Kidney epithelial cell (primary cell): Measurements from ENCODE around the gene ALKAL2. TPM values are rescaled to one million over a fixed set of nuclear protein-coding genes. Genes with fewer than 3 reads are reported as not detected.

Experiments
- DNase-seq: peaks from one replicate; pipeline ENCODE4 v3.0.0-alpha.2; 2010; ENCODE audit warnings: low read depth
- H3K27me3 ChIP-seq: 2 replicates; pipeline ENCODE4 v1.6.0; 2011; ENCODE audit warnings: low read length; ENCODE audit not compliant: control insufficient read depth, insufficient read depth
- H3K36me3 ChIP-seq: 2 replicates; pipeline ENCODE4 v1.5.1; 2011; ENCODE audit warnings: low read length; ENCODE audit not compliant: control insufficient read depth, insufficient read depth
- H3K4me3 ChIP-seq: 2 replicates; pipeline ENCODE4 v1.5.1; 2011; ENCODE audit warnings: low read depth, mild to moderate bottlenecking, control low read depth, low read length
- CTCF ChIP-seq: IDR thresholded peaks from 2 replicates; pipeline ENCODE4 v1.5.1; 2011; ENCODE audit warnings: mild to moderate bottlenecking, moderate library complexity, low read length, control low read depth, inconsistent platforms; ENCODE audit not compliant: insufficient read depth, poor library complexity, severe bottlenecking
- total RNA-seq: library from RNA; depleted of rRNA; stranded (reverse); fragments of >200 nt; gene quantifications from 2 replicates; pipeline ENCODE4 v1.2.3, GENCODE V29; 2015

The ALKAL2 gene
- total RNA-seq, 1 donor from 2014 or later, result 2.5 TPM

- no peak for DNase-seq
- H3K4me3 ChIP-seq, result no peak overlapping the region
- TF ChIP-seq CTCF, result no peak
- H3K27me3 ChIP-seq, result no peaks in the 10 kb centered on the region
- H3K36me3 ChIP-seq, result no peaks in the 10 kb centered on the region
Measured at GRCh38 chr2:305366-305765, 17.5 kb upstream of the ALKAL2 start.

DNA sequence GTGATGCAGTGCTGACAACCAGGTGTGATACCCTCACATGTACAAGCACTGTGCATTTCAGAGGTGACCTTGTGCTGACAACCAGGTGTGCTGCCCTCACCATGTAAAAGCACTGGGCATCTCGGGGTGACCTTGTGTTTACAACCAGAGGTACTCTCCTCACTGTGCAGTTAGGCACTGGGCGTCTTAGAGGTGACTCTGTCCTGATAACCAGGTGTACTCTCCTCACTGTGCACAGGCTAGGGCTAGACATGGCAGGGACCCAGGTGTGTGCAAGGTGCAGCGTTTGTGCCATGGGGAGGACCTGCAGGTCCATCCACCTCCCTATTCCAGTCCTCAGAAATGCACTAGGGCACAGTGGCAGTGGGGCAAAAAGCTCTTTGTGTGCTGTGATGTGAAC, 8.5 kb upstream of the ALKAL2 start:
- DNase-seq, result no peak
- Histone ChIP-seq H3K36me3 (no peaks in the 10 kb centered on the region), H3K27me3 (no peaks in the 10 kb centered on the region), H3K4me3 (no peak overlapping the region)
- no peak for TF ChIP-seq CTCF

DNA sequence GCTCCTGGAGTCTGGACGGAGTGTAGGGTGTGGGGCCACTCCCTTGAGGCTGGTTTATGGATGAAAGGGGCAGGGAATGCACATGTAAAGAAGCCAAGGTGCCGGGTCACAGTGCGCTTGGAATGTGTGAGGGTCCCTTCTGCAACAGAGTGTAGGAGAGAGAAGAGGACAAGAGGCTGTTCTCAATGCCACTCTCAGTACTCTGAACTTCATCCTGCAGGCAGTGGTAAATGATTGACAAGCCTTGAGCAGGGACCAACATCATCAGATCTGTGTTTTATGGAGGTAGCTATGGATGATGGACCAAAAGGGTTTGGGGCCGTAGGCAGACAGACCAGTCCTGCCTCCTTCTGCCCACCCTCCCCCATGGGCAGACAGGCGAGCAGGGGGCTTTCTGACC, 7.2 kb upstream of the ALKAL2 start:
- Histone ChIP-seq H3K27me3 (no peaks in the 10 kb centered on the region), H3K36me3 (no peaks in the 10 kb centered on the region), H3K4me3 (no peak overlapping the region)
- DNase-seq, result no peak
- no peak for TF ChIP-seq CTCF

DNA sequence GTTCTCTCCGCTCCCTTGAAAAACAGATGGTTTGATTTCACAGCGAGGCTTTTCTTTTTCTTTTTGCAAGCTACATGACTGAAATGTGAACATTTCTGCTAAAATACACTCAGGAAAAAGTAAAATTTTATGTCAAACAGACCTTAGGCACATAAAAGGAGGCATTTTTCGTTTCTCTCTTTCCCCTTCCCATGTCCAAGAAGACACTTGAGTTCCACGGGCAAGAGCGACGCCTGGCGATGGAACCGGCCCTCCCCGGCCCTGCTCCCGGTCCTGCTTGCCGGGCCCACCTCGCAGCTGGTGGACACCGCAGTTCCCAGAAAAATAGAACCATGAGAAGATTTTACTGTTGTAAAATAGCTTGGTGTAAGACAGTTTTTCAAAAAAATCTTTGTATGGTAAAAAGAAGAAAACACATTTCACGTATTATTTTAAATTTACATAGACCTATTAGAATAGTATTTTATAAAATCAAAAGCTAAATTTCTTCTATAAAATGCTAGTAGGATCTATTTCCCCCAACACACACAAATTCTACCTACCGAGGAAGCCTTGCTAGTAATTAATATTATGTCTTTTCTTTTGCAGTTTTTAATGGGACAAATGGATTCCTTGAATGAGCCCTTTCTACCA, 2.3 kb upstream of the ALKAL2 start:
- peak; percentile 25 for DNase-seq
- peak; percentile 86 for TF ChIP-seq CTCF
- H3K36me3 ChIP-seq, result no peaks in the 10 kb centered on the region
- peak overlapping the region; percentile 35 for H3K4me3 ChIP-seq
- H3K27me3 ChIP-seq, result peaks cover 20% of the 10 kb centered on the region

- Histone ChIP-seq H3K27me3 (peaks cover 20% of the 10 kb centered on the region), H3K36me3 (no peaks in the 10 kb centered on the region), H3K4me3 (peak overlapping the region; percentile 35)
- TF ChIP-seq CTCF, result no peak
- no peak for DNase-seq
Measured at GRCh38 chr2:289362-290089, 1.6 kb upstream of the ALKAL2 start.
